Measurements from ENCODE around the gene THOC2.
"Not testable (repeated sequence)": the region's sequence is repeated elsewhere in the genome, so short reads cannot be mapped to it uniquely, and the experiment has no call there.

The THOC2 gene

DNA sequence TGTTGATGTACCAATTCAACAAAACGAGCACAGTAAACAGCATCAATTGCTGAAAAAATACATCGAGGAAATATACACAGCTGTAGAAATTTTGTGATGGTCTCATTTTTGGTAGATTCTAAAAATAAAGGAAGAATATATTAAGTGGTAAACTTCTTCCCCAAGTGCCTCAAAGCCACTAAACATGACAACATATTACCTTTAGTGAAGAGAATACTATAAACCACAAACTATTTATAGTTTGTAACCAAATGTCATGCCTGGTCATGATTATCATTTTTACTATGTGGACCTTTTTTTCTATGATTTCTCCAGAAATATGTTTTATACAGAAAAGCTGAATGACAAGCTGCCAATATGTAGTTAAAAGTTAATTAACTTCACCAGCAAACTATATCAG lies 106.9 kb downstream of the THOC2 start:
- H3K36me3 Mint-ChIP-seq (ENCODE audit: insufficient read depth), result peaks cover 58% of the 10 kb centered on the region
- H3K4me3 Mint-ChIP-seq, result no peak overlapping the region
- no peaks in the 10 kb centered on the region for H3K27me3 Mint-ChIP-seq
- no peak overlapping the region for H3K27ac Mint-ChIP-seq (ENCODE audit: low read depth)
- ATAC-seq (replicated peaks; ENCODE audit: extremely low read depth, poor library complexity, severe bottlenecking), result no peak
- DNase-seq (ENCODE audit: low spot score in 2 of 2), result no peak
- no peaks in the 10 kb centered on the region for H3K9me3 Mint-ChIP-seq
- H3K4me1 Mint-ChIP-seq, result peaks cover 9% of the 10 kb centered on the region

DNA sequence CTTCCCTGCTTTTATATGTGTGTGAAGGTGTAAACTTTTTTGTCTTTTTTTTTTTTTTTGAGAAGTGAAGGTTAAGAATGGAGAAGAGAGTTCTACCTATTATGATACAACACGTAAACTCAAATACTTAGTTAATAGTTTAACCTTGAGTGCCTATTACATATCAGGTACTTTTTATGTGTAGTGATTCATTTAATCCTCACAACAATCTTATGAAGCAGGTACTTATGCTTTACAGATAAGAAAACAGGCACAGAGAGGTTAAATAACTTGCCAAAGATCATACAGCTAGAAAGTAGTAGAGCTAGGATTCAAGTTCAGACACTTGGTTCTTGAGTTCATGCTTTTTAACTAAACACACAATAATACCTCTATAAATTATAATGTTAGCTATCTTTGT lies 107.4 kb downstream of the THOC2 start:
- no peak for DNase-seq (ENCODE audit: low spot score in 2 of 2)
- Mint-ChIP-seq H3K27ac (ENCODE audit: low read depth) (no peak overlapping the region), H3K36me3 (ENCODE audit: insufficient read depth) (peaks cover 61% of the 10 kb centered on the region), H3K4me3 (no peak overlapping the region), H3K27me3 (no peaks in the 10 kb centered on the region), H3K4me1 (peaks cover 9% of the 10 kb centered on the region), H3K9me3 (no peaks in the 10 kb centered on the region)
- ATAC-seq (replicated peaks; ENCODE audit: extremely low read depth, poor library complexity, severe bottlenecking), result no peak

DNA sequence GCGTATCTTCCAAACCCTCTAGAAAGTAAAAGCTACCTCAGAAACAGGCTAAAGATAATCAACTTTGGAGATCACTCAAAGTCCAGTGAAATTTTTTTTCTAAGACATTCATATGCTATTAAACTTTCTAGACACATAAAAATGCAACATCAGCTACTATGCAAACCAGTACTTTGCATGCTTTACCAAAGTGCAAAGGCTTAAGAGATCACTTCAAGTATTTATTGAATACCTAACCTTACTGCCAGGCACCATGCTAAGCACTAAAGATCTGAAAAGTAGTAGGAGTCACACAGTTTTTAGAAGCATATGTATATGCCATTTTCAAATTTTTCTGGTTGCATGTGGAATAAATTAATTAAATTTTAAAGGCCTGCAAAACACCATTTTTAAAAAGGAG lies 115.8 kb downstream of the THOC2 start:
- Mint-ChIP-seq H3K27ac (ENCODE audit: low read depth) (no peak overlapping the region), H3K36me3 (ENCODE audit: insufficient read depth) (peaks cover 34% of the 10 kb centered on the region), H3K4me1 (no peaks in the 10 kb centered on the region), H3K9me3 (no peaks in the 10 kb centered on the region), H3K4me3 (no peak overlapping the region), H3K27me3 (no peaks in the 10 kb centered on the region)
- ATAC-seq (replicated peaks; ENCODE audit: extremely low read depth, poor library complexity, severe bottlenecking) (no peak), DNase-seq (ENCODE audit: low spot score in 2 of 2) (no peak)

DNA sequence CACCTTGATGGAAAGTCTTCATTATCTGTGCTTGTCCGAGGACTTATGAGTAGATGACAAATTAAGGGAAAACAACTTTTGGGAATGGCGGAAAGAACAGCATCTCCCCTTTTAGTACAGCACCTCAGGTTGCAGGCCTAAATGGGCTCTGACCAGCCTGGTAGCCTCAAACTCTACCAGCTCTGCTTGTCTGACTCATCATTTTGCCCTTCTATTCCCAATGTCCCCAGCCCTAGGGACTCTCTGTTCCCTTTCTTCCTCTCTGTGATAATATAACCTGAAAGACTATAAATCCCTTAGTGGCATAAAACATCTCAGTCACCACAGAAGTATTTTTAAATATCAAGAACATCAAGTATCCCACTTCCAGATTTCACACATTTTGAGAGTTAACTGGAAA lies 121.9 kb downstream of the THOC2 start:
- Mint-ChIP-seq H3K27me3 (no peaks in the 10 kb centered on the region), H3K36me3 (ENCODE audit: insufficient read depth) (peaks cover 38% of the 10 kb centered on the region), H3K4me3 (no peak overlapping the region), H3K4me1 (no peaks in the 10 kb centered on the region), H3K27ac (ENCODE audit: low read depth) (no peak overlapping the region), H3K9me3 (no peaks in the 10 kb centered on the region)
- no peak for ATAC-seq (replicated peaks; ENCODE audit: extremely low read depth, poor library complexity, severe bottlenecking)
- DNase-seq (ENCODE audit: low spot score in 2 of 2), result no peak

DNA sequence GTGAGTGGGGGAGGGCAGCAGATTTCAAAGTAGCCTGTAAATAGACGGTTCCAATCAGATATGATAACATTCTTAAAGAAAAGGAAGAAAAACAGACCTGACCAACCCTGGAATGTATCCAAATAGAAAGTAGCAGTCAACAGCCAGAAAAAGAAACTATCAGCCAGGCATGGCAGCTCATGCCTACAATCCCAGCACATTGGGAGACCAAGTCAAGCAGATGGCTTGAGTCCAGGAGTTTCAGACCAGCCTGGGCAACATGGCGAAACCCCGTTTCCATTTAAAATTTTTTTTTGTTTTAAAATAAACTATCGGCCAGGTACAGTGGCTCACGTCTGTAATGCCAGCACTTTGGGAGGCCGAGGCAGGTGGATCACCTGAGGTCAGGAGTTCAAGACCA lies 125.0 kb downstream of the THOC2 start:
- Mint-ChIP-seq H3K9me3 (no peaks in the 10 kb centered on the region), H3K4me1 (no peaks in the 10 kb centered on the region), H3K36me3 (ENCODE audit: insufficient read depth) (peaks cover 43% of the 10 kb centered on the region), H3K27ac (ENCODE audit: low read depth) (no peak overlapping the region), H3K27me3 (no peaks in the 10 kb centered on the region), H3K4me3 (no peak overlapping the region)
- ATAC-seq (replicated peaks; ENCODE audit: extremely low read depth, poor library complexity, severe bottlenecking), result no peak
- no peak for DNase-seq (ENCODE audit: low spot score in 2 of 2)

DNA sequence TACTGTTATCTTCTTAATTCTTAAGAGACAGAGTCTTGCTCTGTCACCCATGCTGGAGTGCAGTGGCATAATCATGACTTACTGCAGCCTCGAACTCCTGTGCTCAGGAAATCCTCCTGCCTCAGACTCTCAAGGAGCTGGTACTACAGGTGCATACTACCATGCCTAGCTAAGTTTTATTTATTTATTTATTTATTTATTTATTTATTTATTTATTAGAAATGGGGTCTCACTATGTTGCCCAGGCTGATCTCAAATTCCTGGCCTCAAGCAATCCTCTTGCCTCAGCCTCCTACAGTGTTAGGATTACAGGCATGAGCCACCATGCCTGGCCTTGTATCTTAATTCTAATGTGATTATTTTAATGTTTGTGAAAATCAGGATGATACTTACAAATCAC lies 125.6 kb downstream of the THOC2 start:
- ATAC-seq (replicated peaks; ENCODE audit: extremely low read depth, poor library complexity, severe bottlenecking) (no peak), DNase-seq (ENCODE audit: low spot score in 2 of 2) (no peak)
- H3K27ac Mint-ChIP-seq (ENCODE audit: low read depth), result no peak overlapping the region
- H3K36me3 Mint-ChIP-seq (ENCODE audit: insufficient read depth), result peaks cover 48% of the 10 kb centered on the region
- no peaks in the 10 kb centered on the region for H3K4me1 Mint-ChIP-seq
- no peaks in the 10 kb centered on the region for H3K9me3 Mint-ChIP-seq
- no peaks in the 10 kb centered on the region for H3K27me3 Mint-ChIP-seq
- H3K4me3 Mint-ChIP-seq, result no peak overlapping the region

DNA sequence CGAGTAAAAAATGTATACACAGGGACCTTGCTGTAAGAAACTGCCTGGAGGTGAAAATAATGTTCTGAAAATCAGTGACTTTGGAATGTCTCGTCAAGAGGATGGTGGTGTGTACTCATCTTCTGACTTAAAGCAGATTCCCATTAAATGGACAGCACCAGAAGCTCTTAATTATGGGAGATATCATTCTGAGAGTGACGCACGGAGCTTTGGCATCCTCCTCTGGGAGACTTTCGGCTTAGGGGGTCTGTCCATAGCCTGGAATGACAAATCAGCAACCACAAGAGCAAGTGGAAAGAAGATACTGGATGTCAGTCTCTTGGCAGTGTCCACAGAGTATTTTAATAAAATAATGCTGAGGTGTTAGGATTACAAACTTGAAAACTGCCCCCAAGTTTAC lies 129.4 kb downstream of the THOC2 start:
- no peaks in the 10 kb centered on the region for H3K4me1 Mint-ChIP-seq
- no peak overlapping the region for H3K4me3 Mint-ChIP-seq
- peaks cover 33% of the 10 kb centered on the region for H3K36me3 Mint-ChIP-seq (ENCODE audit: insufficient read depth)
- no peaks in the 10 kb centered on the region for H3K9me3 Mint-ChIP-seq
- ATAC-seq (replicated peaks; ENCODE audit: extremely low read depth, poor library complexity, severe bottlenecking), result no peak
- no peak for DNase-seq (ENCODE audit: low spot score in 2 of 2)
- no peak overlapping the region for H3K27ac Mint-ChIP-seq (ENCODE audit: low read depth)
- no peaks in the 10 kb centered on the region for H3K27me3 Mint-ChIP-seq

DNA sequence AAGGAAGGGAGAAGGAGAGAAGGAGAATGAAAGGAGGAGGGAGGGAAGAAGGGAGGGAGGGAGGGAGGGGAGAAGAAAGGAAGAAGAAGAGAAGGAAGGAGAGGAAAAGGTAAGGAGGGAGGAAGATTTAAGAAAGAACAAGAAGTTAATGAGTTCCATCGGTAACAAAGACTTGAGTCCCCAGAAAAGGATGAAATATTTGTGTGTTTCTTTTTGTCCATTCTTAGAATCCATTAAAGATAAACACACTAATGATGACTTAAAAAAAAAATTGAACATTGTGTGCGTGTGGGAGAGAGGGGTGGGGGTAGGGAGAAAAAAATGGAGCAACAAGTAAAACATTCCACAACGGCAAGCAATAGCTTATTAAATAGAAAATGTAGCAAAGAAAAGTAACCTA lies 131.4 kb downstream of the THOC2 start:
- H3K9me3 Mint-ChIP-seq, result no peaks in the 10 kb centered on the region
- no peak overlapping the region for H3K27ac Mint-ChIP-seq (ENCODE audit: low read depth)
- no peaks in the 10 kb centered on the region for H3K27me3 Mint-ChIP-seq
- H3K4me3 Mint-ChIP-seq, result no peak overlapping the region
- H3K36me3 Mint-ChIP-seq (ENCODE audit: insufficient read depth), result peaks cover 27% of the 10 kb centered on the region
- ATAC-seq (replicated peaks; ENCODE audit: extremely low read depth, poor library complexity, severe bottlenecking) (no peak), DNase-seq (ENCODE audit: low spot score in 2 of 2) (no peak)
- H3K4me1 Mint-ChIP-seq, result no peaks in the 10 kb centered on the region

DNA sequence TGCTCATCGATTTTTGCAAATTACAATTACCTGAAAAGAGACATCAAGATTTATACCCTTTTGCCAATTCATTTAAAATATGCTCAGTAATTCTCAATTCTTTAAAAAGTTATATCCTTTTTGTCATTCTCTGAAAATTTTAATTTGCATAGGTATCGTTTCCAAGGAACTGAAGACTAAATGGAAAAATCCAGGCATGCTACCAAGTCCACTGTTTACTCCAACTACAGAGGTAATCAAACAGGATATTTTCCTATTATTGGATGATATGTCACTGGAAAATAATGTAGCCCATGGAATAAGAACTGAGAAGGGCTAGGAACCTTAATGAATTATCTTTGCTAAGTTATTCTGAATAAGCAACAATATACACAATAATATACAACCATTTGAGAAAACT lies 132.7 kb downstream of the THOC2 start:
- Mint-ChIP-seq H3K4me3 (no peak overlapping the region), H3K4me1 (no peaks in the 10 kb centered on the region), H3K27me3 (no peaks in the 10 kb centered on the region), H3K27ac (ENCODE audit: low read depth) (no peak overlapping the region), H3K9me3 (no peaks in the 10 kb centered on the region), H3K36me3 (ENCODE audit: insufficient read depth) (peaks cover 18% of the 10 kb centered on the region)
- no peak for DNase-seq (ENCODE audit: low spot score in 2 of 2)
- no peak for ATAC-seq (replicated peaks; ENCODE audit: extremely low read depth, poor library complexity, severe bottlenecking)

DNA sequence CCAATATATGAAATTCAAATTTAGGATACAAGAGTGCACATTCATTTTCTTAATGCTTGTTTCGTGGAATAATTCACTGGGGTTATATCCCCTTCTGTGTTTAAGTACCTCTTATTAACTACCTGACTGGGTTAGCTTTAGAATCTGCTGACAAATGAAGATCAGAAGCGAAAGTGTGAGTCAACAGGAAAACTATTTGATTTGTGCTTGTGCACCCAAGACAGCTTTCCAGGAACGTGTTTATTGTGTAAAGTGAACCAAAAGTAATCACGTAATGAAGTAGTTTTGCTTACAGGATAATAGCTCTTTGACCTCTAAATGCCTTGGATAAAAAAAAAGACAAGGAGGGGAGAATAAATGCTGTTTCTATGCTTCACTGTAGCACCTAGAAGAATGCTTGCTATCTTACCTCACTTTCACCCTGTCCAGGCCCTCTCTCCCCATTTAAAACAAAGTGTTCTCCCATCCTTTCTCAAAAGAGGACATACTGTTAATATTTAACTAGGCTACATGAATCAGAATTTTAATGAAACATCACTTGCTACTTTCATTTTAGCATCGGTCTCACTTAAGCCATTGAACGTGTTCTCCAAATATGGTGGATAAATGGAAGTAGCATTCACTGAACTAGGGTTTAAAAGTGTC lies 141.9 kb downstream of the THOC2 start:
- DNase-seq (ENCODE audit: low spot score in 2 of 2) (no peak), ATAC-seq (replicated peaks; ENCODE audit: extremely low read depth, poor library complexity, severe bottlenecking) (no peak)
- no peaks in the 10 kb centered on the region for H3K4me1 Mint-ChIP-seq
- H3K27me3 Mint-ChIP-seq, result no peaks in the 10 kb centered on the region
- H3K27ac Mint-ChIP-seq (ENCODE audit: low read depth), result no peak overlapping the region
- H3K36me3 Mint-ChIP-seq (ENCODE audit: insufficient read depth), result no peaks in the 10 kb centered on the region
- H3K4me3 Mint-ChIP-seq, result no peak overlapping the region
- no peaks in the 10 kb centered on the region for H3K9me3 Mint-ChIP-seq

DNA sequence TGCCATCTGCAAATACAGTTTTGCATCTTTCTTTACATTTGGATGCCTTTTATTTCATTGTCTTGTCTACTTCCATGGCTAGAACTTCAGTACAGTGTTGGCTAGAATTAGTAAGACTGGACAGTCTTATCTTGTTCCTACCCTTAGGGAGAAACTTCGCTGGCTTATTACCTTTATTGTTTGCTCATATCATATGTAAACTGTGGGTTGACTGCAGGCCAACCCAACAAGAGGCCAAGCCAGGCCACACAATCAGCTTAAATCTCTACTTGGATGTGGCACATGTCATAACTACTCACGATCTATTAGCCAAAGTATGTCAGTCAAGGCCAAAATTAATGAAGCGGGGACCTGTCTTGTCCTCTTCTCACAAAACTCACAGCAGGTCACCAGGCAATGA lies 144.1 kb downstream of the THOC2 start:
- Mint-ChIP-seq H3K9me3 (no peaks in the 10 kb centered on the region), H3K27ac (ENCODE audit: low read depth) (no peak overlapping the region), H3K4me3 (no peak overlapping the region), H3K4me1 (no peaks in the 10 kb centered on the region), H3K36me3 (ENCODE audit: insufficient read depth) (no peaks in the 10 kb centered on the region), H3K27me3 (no peaks in the 10 kb centered on the region)
- DNase-seq (ENCODE audit: low spot score in 2 of 2) (no peak), ATAC-seq (replicated peaks; ENCODE audit: extremely low read depth, poor library complexity, severe bottlenecking) (no peak)

DNA sequence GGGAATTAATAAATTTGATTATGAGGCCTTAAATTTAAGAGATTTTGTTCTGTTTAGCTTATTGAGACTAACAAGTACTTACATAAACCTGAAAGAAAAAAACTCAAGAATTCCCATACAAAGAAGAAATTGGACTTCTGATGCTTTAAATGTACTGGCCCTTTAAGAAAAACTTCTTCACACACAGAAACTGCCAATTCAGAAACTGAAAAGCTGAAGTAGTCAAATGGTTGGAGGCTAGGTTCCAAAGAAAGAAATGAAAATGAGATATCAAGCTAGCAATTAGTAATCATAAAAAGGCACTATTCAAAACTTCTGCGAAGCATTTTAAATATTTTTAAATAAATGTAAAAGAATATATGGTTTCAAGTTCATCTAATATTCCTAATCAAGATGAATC lies 151.3 kb downstream of the THOC2 start:
- DNase-seq (ENCODE audit: low spot score in 2 of 2) (no peak), ATAC-seq (replicated peaks; ENCODE audit: extremely low read depth, poor library complexity, severe bottlenecking) (no peak)
- Mint-ChIP-seq H3K9me3 (peaks cover 4% of the 10 kb centered on the region), H3K4me3 (no peak overlapping the region), H3K4me1 (no peaks in the 10 kb centered on the region), H3K27ac (ENCODE audit: low read depth) (no peak overlapping the region), H3K36me3 (ENCODE audit: insufficient read depth) (no peaks in the 10 kb centered on the region), H3K27me3 (peaks cover 5% of the 10 kb centered on the region)

DNA sequence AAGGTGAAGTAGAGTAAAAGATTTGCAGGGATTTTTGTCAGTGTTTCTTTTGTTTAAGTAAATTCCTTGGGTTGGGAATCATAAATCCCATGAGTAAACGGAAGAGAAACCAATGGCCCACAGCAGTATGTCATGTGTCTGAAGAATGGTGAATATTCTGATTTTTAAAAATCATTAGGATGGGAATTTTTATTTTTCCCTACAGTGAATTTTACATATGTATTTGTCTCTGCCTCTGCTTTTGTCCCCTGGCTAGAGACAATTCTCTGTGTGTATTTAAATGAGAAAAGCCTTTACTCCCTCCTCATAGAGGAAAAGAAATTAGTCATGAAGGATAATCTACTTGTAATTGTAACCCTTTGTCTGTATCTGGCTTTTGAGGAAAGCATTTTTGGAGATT lies 152.1 kb downstream of the THOC2 start:
- no peak for ATAC-seq (replicated peaks; ENCODE audit: extremely low read depth, poor library complexity, severe bottlenecking)
- no peaks in the 10 kb centered on the region for H3K36me3 Mint-ChIP-seq (ENCODE audit: insufficient read depth)

DNA sequence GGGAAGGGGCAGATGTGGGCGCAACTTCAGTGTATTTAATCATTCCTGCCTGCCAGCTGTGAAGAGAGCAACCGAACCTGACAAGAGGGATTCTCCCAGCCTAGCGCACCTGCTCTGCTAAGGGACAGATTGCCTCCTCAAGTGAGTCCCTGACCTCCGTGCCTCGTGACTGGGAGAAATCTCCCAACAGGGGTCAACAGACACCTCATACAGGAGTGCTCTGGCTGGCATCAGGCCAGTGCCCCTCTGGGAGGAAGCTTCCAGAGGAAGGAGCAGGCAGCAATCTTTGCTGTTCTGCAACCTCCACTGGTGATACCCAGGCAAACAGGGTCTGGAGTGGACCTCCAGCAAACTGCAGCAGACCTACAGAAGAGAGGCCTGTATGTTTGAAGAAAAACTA lies 158.8 kb downstream of the THOC2 start:
- H3K36me3 Mint-ChIP-seq (ENCODE audit: insufficient read depth); H3K27ac Mint-ChIP-seq (ENCODE audit: low read depth): not testable (repeated sequence)
- peaks cover 19% of the 10 kb centered on the region for H3K9me3 Mint-ChIP-seq

More for the DNA sequence above, 152.1 kb downstream of the THOC2 start:
- H3K27ac Mint-ChIP-seq (ENCODE audit: low read depth), result no peak overlapping the region
- H3K4me3 Mint-ChIP-seq, result no peak overlapping the region
- no peaks in the 10 kb centered on the region for H3K4me1 Mint-ChIP-seq
- no peak for DNase-seq (ENCODE audit: low spot score in 2 of 2)
- peaks cover 13% of the 10 kb centered on the region for H3K27me3 Mint-ChIP-seq
- peaks cover 7% of the 10 kb centered on the region for H3K9me3 Mint-ChIP-seq

More for the DNA sequence above, 158.8 kb downstream of the THOC2 start:
- not testable (repeated sequence) for DNase-seq (ENCODE audit: low spot score in 2 of 2); H3K4me3 Mint-ChIP-seq; H3K4me1 Mint-ChIP-seq; ATAC-seq (replicated peaks; ENCODE audit: extremely low read depth, poor library complexity, severe bottlenecking)
- H3K27me3 Mint-ChIP-seq, result peaks cover 42% of the 10 kb centered on the region
